ENCODE data around the gene CENPL.

GRCh38 chr1:173789841-173790240 is 34.8 kb downstream of the CENPL start:
- TF ChIP-seq, protein P1, sequence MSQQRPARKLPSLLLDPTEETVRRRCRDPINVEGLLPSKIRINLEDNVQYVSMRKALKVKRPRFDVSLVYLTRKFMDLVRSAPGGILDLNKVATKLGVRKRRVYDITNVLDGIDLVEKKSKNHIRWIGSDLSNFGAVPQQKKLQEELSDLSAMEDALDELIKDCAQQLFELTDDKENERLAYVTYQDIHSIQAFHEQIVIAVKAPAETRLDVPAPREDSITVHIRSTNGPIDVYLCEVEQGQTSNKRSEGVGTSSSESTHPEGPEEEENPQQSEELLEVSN (IDR thresholded peaks at IDR 0.05; ENCODE audit: borderline replicate concordance in 1 of 2, extremely low read depth in 1 of 2, insufficient read depth in 1 of 2, insufficient read length in 1 of 2, low read depth in 1 of 2, low read length in 1 of 2, poor library complexity in 1 of 2, severe bottlenecking in 1 of 2) = no peak
- TF ChIP-seq, protein P2, sequence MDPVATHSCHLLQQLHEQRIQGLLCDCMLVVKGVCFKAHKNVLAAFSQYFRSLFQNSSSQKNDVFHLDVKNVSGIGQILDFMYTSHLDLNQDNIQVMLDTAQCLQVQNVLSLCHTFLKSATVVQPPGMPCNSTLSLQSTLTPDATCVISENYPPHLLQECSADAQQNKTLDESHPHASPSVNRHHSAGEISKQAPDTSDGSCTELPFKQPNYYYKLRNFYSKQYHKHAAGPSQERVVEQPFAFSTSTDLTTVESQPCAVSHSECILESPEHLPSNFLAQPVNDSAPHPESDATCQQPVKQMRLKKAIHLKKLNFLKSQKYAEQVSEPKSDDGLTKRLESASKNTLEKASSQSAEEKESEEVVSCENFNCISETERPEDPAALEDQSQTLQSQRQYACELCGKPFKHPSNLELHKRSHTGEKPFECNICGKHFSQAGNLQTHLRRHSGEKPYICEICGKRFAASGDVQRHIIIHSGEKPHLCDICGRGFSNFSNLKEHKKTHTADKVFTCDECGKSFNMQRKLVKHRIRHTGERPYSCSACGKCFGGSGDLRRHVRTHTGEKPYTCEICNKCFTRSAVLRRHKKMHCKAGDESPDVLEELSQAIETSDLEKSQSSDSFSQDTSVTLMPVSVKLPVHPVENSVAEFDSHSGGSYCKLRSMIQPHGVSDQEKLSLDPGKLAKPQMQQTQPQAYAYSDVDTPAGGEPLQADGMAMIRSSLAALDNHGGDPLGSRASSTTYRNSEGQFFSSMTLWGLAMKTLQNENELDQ (CRISPR knock-in tag; IDR thresholded peaks at IDR 0.05; ENCODE audit: borderline replicate concordance) = no peak
- TF ChIP-seq NCOR1 (IDR thresholded peaks at IDR 0.05) (no peak), MTA2 (IDR thresholded peaks at IDR 0.05; ENCODE audit: low read depth) (no peak), POLR2A (conservative IDR thresholded peaks at IDR 0.05) (no peak), KAT7 (CRISPR knock-in tag; IDR thresholded peaks at IDR 0.05; ENCODE audit: borderline replicate concordance) (no peak)
